HG03060 (cell line): Measurements from ENCODE around the gene NFATC1.

ENCODE experiments used
- ATAC-seq: cut with Tn5 transposase; IDR thresholded peaks from one replicate; pipeline ENCODE4 v1.9.1; 2021; ENCODE audit warnings: low read depth, moderate number of reproducible peaks; ENCODE audit not compliant: unreplicated experiment

Gene NFATC1

DNA sequence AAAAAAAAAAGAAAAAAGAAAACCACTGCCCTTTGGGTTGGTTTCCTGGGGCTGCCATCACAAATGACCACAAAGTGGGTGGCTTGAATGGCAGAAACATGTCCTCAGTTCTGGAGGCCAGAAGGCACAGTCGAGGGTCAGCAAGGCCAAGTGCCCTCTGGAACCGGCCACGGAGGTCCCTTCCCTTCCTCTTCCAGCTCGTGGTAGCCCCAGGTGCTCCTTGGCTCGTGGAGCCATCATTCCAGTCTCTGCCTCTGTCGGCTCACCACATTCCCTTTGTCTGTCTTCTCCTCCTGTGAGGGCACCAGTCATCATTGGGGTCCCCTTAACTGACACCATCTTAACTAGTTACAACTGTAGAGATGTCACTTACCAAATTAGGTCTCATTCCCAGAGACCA, 8.5 kb upstream of the NFATC1 start:
- no peak for ATAC-seq

DNA sequence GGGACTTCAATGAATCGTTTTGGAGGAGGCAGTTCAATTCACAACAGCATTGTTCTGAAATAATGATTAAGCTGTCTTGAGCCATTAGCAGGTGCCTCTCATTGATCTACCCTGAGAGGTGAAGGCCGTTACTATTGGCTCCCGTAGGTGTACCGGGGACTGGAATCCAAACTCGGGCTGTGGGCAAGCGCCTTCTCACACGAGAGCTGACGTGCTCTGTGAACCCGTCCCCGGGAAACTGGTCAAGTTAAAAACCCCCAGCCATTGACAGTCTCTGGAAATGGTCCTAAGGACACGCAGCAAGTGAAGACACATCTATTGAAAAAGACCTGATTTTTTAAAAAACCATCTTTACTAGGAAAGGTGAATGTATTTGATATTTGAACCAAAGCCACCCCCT, 8.1 kb upstream of the NFATC1 start:
- no peak for ATAC-seq

- ATAC-seq = no peak
These were observed 7.7 kb upstream of the NFATC1 start for GRCh38 chr18:79388043-79388442.

- ATAC-seq = no peak
These were observed 6.0 kb upstream of the NFATC1 start for GRCh38 chr18:79389689-79390088.

DNA sequence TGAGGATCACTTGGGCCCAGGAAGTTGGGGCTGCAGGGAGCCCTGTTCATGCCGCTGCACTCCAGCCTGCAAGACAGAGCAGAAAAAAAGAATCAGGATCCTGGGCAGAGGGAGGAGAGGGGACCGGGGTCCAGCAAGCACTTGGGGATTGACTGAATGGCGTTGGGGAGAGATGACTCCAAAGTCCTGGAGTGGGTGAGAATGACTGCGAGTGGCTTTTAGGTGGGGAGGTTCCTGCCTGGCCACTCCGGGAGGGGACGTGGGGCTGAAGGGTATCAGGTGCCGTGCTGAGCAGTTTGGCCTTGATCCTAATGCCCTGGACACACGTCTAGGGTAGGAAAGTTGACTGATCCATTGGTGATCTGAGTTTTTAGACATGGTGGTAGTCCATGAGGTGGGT, 3.5 kb upstream of the NFATC1 start:
- ATAC-seq = no peak

DNA sequence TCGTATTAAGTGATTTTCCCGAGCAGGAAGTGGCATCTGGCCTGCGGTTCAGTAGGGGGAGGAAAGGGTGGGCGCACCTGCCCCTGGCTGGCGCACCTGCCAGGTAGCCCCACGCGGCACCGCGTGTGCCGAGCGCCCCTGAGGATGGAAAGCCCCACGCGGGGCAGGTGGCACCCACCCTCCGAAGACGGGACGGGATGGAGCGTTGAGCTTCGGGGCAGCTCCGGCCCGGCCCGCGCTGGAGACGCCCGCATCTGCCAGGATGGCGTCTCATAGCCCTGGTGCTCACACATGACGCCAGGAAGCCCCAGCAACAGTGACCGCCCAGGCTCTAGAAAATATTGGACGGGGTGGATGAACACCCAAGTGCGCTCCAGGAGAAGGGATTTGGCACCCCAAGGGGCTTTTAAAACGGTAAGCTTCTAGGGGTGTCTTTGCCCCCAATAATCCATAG, 2.5 kb upstream of the NFATC1 start:
- ATAC-seq = no peak

DNA sequence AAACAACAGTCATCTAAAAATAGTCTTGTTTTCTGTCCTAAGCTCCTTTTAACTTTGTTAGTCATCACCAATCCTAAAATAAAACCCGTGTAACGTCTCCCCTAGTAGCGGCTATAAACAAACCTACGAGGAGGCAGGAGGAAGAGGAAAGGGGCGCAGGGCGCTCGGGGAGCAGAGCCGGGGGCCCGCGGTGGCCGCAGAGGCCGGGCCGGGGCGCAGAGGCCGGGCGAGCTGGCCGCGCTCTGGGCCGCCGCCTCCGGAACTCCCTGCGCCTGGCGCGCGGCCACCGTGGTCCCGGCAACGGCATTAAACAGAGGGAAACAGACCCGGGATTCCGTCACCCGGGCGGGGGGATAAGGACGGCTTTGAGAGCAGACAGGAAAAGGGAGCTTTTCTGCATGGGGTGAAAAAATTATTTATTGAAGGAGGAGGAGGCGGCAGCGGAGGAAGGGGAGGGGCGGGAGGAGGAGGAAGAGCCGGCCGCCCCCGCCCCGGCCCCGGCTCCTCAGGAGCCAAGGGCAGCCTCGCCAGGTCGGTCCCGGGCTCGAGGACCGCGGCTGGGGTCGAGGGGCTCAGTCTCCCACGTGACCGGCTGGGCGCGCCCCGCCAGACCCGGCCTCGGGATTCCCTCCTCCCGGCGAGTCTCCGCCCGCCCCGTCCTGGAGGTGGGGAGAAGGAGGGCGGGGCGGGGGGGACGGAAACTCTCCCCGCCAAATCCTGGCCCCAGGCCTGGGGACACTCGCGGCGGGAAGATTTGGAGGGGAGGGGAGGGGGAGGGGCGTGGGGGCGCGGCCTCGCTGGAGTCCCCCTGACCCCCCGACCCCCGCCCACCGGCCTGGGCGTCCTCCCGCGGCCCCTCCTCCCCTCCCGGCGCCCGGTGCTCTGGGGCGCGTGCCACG, 1.8 kb upstream of the NFATC1 start:
- ATAC-seq = no peak

- no peak for ATAC-seq
These were observed 1.0 kb upstream of the NFATC1 start for GRCh38 chr18:79394534-79395307.

DNA sequence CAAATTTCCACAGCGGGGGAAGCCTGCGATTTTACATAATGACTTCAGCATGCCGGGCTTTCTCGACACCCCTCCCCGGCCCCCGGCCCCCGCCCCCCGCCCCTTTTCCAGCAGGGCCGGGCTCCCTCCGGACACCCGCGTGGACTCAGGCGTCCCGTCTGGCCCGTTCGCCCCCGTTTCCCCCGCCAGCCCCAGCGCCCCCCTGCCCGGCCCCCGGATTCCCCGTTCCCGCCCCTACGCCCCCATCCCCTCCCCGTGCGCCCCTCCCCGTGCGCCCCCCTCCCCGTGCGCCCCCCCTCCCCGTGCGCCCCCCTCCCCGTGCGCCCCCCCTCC, 456 bp upstream of the NFATC1 start:
- ATAC-seq = no peak

DNA sequence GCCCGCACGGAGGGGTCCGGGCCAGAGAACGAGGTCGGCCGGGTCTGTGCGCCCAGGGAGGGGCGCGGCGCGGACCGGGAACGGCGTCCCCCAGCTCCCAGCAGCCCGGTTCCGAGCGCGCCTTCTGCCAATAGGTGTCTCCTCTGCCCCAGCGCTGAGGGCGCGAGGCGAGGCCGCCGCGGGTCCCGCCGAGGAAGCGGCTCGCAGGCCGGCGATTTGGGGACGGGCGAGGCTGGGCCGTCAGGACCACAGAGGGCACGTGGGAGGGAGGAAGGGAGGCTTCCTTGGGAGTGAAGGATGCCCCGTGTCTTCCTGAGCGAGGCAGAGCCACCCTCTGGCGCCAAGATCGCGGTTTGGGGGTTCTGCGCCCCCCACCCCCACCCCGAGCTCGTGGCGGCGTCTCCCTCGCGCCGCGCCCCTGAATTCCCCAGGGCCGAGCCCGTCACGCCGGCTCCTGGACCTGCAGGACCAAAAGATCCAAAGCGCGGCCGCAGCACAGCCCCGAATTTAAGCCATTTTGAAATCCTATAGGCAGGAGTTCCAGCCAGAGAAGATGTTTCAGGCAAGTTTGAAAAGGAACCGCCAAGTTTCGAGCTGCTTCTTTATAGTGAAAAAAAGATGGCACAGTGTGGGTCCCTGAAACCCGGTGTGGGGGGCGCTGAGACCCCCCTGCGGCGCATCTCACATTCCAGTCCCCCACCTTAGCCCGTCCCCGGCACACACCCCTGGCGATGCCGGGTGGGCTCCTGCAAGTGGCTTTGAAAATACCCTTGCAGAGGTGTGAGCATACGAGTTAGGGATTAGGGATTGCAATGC, 909 bp downstream of the NFATC1 start:
- ATAC-seq = no peak

DNA sequence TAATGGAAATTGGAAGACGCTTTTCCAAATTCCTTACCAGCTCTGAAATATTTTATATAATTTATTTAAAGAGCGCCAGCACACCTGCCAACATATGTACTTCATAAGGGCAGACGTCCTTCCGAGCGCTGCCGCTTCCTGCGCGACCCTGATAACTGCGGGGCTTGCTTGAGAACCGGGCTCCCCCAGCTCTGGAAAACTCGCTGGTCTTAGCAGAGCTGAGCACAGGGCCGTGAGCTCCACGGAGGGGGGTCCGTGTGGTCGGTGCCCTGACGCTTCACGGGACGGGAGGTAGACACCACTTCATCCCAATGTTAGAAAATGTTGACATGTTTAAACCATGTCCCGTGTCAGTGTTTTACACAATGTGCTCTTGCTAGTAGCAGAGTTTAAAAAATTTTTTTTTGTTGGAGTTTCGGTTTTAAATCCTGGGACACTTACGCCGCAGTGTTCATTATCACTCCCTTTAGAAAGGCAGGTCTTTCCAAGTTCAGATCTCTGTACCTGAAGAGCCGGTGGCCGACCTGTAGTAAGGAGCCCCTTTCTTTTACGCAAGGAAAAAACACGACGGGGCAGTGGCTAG, 1.6 kb downstream of the NFATC1 start:
- ATAC-seq = no peak

DNA sequence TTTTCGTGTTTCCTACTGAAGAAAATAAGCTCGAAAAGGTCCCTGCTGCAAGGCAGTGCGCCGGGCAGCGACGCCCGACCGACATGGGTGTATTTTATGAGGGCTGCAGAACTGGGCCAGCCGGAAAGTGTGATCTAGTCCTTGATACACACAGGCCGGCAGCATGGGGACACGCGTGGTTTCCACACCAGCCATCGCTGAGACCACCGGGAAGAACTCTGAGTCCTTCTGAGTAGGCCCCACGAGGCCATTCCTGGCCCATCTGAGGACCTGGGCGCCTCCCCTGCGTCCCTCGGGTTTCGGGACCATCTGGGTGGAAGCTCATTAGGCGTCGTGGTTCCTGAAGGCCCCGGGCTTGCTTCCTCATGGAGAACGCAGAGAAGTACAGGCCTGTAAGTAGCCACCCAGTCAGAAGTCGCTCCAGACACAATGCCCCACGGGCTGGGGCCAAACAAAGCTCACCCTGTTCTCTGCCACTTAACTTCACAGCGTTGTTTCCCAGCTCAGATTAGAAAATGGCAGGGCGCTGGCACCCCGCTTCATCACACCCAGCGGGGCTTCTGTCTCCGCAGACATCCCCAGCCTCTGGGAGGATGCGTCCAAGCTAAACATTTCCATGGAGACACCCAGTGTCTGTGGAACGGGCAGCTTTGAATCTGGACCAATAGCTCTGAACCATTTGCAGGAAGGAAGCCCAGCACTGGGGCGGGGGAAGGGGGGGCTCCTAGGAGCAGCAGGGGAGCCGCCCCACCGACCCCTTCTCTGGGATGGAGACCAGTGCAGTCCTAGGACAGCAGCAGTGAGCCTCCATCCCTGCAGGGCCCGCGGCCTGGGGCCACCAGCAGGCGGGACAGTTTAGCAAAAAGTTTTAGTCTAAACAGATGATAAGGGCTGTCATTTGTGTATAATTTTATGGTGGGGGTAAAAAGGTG, 2.4 kb downstream of the NFATC1 start:
- no peak for ATAC-seq

DNA sequence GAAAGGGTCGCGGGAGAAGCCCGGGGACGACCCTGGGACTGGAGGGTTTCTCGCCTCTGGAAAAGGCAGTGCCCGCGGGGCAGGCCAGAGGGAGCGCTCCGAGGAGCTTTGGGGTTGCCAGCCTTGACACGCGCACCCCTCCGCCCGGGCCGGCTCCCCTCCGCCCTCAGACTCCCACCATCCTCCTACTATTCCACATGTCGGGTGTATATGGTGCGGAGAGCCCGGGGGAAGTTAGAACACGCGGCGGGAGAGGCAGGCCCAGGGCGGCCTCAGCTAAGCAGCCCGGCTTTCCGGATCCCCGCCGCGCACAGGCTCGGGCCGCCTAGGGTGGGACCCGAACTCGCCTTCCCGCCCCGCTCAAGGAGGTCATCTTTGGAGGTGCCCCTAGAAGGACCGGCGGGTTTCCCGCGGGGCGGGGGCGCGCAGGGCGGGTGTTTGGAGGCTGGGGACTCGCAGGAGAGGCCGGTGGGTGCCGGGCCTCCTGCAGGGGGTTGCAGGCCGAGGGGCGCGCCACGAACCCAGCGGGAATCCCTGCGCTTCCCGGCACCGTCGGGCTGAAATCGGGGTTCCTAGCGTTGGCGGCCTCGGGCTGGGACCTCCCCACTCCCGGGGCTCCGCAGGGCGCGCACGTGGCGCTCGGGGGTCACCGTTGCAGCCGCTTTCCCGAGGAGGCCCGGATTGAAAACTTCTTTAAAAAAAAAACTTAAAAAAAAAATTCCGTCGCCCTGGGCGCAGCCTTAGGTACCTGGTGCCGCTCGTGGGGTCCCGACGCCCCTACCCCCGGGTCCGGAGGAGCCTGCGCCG, 3.7 kb downstream of the NFATC1 start:
- ATAC-seq = no peak

DNA sequence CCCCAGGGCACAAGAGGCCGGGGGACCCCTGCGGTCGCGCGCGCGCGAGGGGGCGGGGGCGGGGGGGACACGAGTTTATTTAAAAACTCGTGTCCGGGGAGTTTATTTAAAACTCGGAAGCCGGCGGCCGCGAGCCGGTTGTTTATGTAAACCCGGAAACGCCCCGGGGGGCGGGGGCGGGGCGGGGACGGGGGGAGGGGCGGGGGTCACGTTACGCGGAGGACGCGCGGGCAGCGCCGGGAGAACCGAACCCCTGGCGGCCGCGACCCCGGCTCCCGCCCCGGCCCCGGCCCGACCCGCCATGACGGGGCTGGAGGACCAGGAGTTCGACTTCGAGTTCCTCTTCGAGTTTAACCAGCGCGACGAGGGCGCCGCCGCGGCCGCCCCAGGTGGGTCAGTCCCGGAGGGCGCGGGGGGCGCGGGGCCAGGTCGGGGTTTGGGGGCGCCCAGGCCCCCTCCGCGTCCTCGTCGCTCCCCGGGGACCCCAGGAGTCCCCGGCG, 4.4 kb downstream of the NFATC1 start:
- no peak for ATAC-seq

DNA sequence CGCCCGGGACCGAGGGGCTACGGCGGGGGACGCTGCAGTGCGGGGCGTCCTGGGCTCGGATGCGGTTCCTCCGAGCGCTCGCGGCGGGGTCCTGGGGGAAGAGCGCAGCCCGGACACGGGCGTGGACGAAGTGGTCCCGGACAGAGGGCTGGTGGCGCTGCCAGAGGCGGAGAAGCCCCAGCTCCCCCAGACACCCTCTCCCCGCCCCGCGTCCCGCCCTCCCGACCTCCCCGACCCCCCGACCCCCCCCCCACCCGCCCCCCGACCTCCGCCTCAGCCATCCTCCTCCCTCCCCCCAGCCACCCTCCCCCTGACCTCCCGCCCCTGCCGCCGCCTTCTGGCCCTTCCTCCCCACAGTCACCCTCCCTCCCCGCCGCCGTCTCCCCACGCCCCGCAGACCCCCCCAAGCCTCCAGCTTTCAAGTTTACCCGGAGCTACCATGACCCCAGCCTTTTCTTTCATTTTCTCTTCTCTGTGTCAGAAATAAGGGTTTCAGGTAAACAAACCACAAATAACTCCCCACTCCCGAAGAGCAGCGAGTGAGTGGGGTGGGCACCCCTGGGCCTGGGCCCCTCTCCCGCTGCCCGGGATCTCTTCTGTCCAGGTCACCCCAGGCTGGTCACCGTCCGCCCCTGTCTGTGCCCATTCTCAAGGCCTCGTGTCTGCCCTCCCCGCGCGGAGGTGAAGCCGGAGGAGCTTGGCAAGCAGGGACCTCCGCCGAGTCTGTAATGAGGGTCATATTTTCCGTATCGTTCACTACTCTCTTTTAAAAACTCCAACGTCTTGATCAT, 5.1 kb downstream of the NFATC1 start:
- ATAC-seq = no peak

- ATAC-seq = no peak
These were observed 5.9 kb downstream of the NFATC1 start for GRCh38 chr18:79401494-79402208.

- no peak for ATAC-seq
These were observed 6.5 kb downstream of the NFATC1 start for GRCh38 chr18:79402209-79402576.
